Measurements from ENCODE around the gene STOML1. TPM values are rescaled to one million over a fixed set of nuclear protein-coding genes. Genes with fewer than 3 reads are reported as not detected.
A peak's percentile ranks its signal among the peaks of the same experiment; 100 is the strongest.

STOML1 gene
- total RNA-seq, 1 donor from 2014 or later = 13.1 TPM

DNA sequence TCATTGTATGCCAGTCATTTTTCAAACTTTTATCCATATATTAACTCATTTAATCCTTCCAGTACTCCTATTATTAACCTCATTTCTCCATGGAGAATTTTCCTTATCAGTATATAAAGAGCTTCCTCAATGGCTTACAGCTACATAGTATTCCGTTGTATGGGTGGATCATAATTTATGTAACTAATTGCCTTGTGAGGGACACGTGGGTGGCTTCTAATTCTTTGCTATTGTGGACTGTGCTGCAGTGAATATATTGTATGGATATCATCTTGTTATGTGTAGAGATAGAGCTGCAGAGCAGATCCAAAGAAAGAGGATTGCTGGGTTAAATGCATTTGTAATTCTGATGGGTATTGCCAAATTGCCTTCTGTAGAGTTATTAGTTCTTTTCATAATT, 27.6 kb upstream of the STOML1 start:
- no peak for DNase-seq (ENCODE audit: low read depth in 2 of 2)

DNA sequence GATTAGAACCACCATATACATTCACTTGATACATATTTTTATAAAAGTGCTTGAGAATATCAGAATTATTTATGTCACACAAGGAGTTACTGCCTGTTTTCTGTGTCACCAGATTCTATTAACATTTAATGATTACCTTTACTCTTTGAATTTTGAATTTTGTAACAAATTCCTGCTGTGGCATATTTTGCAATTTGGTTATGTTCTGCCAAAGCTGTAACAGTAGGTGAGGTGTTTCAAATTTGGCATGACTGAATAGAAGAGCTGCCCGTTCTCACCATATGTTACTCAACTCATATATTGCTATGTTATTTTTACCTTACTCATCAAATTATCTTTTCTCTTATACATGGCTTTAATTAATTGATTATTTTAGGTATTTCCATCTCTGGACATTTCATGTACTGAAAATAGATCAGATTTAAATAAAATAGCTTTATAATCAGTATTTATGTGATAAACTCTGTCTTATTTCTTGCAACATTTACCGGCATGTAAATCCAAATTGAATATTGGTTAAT, 21.3 kb upstream of the STOML1 start:
- no peak for DNase-seq (ENCODE audit: low read depth in 2 of 2)

DNA sequence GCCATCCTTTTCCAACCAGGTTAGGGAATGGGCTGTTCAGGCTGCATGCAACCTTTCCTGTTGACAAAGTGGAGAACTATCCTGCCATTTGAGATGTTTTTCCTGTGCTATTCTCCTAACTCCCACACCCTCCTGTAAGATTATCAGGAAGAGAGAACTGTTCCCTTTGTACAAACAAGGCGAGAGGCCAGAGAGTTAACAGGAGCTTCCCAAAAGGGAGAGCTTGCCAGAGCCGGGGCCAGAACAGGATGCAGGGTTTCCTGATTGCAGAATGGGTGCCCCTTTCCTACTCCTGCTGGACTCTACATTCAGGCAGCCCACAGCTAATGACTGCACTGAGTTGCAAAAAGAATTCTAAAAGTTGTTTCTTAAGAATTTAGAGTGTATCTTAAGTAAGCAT, 19.5 kb upstream of the STOML1 start:
- DNase-seq (ENCODE audit: low read depth in 2 of 2) = peak; percentile 86 to 93

DNA sequence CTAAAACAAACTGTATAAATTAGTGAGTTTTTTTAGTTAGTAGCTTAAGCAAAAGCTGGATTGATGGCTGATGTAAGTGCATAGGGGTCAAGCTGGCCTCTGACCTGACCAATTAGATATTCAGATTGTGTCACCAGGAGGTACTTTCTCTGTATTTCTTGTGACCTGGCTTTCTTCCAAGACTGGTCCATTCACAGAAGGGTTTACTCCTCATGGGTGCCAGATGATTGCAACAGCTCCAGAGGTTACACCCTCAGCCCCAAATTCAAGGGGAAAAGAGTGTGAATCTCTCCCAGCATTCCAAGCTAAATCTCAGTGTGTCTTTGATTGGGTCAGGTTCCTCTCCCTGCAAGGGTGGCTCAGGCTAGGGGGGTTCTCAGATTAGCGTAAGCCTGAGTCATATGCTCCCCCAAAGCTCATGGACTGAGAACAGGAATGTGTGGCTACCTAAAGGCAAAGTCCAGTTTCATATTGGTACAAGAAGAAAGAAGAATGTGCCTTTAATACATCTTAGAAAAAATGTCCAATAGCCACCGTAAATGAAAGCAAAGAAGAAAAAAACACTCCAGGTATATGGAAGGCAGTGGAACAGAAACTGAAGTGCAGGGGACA, 18.9 kb upstream of the STOML1 start:
- peak in 1 of 2 donors; percentile 52 for DNase-seq (ENCODE audit: low read depth in 2 of 2)

DNA sequence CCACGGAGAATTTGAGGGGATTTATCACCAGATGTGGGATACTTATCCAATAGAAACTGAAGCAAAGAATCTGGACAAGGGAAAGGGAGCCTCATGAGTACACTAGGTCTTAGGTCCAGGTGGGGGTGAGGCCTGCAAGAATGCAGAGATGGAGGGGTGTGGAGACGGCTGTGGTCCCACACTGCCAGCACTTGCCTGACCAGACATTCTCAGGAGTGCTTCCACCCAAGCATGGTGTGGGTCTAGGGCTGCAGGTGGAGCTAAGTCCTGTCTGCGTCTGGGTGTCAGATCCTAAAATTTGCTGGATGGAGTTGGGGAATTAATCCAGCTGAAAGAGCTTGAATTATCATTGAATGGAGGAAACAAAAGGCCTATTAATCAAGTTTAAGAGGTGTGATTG, 16.8 kb upstream of the STOML1 start:
- no peak for DNase-seq (ENCODE audit: low read depth in 2 of 2)

DNA sequence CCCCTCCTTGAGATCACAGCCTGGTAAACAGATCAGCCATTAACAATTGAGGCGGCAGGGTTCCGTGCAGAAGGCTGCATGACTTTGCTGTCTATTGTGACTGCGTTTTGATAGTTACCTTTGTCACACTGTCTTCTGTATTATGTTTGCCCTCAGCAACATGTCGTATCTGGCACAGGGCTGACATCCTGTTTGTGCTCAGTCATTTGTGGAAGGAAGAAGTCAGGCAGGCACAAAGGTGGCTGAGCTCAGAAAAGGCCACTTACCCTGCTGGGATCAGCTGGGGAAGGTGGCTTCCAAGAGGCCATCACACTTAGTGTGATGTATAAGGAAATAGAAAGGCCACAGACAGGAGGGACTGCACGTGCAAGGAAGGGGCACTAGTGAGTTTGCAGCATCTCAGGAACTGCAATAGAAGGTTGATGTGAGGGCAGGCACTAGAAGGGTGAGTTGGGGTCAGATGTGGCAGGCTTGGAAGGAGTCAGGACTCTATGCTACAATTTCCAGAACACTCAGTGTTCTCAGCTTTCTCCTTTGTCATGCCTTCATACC, 15.8 kb upstream of the STOML1 start:
- DNase-seq (ENCODE audit: low read depth in 2 of 2) = peak in 1 of 2 donors; percentile 80

DNA sequence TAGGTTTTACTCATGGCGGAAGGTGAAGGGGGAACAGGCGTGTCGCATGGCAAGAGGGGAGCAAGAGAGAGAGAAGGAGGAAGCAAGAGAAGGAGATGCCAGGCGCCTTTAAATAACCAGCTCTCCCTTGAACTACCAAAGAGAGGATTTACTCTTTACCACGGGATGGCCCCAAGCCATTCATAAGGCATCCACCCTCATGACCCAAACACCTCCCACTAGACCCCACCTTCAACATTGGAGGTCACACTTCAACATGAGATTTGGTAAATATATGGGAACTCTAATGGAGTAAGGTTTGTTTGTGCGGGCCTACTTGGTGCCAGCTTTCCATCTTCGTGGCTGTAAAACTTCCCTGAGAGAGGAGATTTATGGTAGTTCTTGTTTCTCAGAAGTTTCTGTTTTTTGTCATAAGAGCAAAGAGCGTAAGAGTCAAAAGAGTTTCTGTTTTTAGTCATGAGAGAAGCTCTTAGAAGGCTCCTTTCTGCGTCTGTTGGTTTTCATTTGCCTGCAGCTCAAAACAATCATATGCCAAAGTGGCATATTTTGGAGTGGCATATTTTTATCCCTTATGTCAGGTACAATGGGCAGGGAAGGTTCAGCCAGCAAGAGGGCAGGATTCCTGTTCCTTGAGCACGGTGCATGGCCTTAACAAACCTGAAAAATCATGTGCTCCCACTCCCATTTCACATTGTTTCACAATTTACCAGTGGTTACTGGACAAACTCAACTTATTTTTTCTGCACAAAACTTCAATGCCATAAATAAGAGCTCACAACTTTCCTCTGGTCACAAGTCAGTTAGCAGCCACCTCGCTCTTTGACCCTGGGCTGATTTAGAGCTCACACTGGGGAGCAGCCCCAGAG, 14.9 kb upstream of the STOML1 start:
- no peak for DNase-seq (ENCODE audit: low read depth in 2 of 2)

DNA sequence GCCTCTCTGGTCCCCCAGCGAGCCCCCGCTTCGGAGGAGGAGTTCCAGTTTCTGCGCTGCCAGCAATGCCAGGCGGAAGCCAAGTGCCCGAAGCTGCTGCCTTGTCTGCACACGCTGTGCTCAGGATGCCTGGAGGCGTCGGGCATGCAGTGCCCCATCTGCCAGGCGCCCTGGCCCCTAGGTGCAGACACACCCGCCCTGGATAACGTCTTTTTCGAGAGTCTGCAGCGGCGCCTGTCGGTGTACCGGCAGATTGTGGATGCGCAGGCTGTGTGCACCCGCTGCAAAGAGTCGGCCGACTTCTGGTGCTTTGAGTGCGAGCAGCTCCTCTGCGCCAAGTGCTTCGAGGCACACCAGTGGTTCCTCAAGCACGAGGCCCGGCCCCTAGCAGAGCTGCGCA, 5.9 kb upstream of the STOML1 start:
- DNase-seq (ENCODE audit: low read depth in 2 of 2) = no peak

DNA sequence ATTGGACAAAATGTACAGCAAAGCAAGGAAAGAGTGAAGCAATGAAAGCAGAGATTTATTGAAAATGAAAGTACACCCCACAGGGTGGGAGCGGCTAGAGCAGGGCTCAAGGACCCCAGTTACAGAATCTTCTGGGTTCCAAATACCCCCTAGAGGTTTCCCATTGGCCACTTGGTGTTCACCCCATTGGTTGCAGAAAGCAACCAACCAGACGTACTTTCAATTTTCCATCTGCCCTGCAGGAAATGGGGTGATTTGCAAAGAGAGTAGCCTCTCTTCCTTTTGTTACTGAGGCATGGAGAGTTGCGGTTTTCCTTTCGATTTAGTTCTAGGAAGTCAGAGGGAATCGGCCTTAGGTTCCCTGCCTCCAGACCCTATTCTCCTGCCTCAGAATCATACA, 4.8 kb upstream of the STOML1 start:
- peak; percentile 91 for DNase-seq (ENCODE audit: low read depth in 2 of 2)

DNA sequence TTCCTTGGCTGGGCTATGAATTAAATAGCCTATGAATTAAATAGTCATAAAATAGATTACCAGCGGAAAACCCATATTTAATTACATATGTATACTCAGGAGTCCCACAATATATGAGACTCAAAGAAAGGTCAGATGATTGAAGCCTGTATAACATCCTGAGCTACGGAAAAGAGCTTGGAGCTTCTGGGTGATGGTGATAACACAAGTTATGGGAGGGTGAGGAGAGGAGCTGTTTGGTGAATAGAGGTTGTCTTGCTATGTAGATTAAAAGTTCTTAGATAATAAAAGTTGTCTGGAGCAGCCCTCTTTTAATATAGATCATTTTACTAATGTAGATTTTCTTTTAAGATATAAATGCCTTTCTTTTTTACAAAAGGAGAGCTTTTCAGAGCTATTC, 4.2 kb upstream of the STOML1 start:
- DNase-seq (ENCODE audit: low read depth in 2 of 2) = no peak

DNA sequence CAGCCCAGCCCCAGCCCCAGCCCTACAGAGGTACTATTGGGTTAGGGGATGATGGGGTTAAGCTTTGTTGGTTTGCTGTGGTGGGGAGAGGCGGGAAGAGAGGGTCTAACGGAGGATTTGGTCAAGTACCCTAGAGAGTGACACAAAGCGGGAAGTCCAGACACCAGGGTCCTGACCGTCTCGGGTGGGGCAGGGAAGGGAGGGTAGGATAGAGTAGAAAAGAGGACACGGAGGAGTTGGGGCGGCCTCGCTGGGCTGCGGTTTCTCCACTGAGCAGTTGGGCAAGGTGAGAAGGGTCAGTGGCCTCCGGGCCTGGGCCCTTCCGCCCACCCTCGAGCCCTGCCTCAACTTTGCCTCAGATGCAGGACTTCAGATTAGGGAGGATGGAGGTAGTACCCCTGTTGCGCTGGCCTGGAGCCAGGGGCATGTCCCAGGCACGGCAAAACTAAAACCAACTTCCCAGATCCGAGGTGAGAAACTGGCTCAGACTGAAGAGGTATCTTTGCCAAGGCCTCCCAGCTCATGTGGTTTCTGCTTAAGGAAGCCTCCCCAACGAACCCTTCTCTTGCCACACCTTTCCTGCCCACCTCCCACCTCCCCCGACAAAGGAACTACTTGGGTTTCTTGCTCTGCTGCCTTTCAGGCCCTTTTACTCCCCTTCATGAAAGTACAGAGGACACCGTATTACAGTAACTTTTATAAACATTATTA, 3.0 kb upstream of the STOML1 start:
- peak in 1 of 2 donors; percentile 28 for DNase-seq (ENCODE audit: low read depth in 2 of 2)

DNA sequence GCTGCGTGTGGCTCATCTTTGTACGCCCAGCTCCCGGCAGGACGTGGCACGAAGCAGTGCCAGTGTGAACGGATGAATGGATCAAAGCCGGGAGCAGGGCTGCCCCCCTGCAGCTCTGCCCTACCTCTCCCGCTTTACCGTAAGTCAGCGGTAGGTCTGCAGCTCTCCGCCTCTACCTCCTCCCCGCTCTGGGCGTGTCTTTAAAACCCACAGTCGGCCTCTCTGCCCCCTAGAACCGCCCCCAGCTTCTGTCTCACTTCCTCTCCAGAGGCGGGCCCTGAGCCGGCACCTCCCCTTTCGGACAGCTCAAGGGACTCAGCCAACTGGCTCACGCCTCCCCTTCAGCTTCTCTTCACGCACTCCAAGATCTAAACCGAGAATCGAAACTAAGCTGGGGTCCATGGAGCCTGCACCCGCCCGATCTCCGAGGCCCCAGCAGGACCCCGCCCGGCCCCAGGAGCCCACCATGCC, 2.4 kb upstream of the STOML1 start, which contains the start of gene PML:
TSS of gene PML (plus strand) at position 304 of the 471 bp plus-strand sequence. CDS start at position 401, 97 bp downstream.
- peak; percentile 90 to 97 for DNase-seq (ENCODE audit: low read depth in 2 of 2)

DNA sequence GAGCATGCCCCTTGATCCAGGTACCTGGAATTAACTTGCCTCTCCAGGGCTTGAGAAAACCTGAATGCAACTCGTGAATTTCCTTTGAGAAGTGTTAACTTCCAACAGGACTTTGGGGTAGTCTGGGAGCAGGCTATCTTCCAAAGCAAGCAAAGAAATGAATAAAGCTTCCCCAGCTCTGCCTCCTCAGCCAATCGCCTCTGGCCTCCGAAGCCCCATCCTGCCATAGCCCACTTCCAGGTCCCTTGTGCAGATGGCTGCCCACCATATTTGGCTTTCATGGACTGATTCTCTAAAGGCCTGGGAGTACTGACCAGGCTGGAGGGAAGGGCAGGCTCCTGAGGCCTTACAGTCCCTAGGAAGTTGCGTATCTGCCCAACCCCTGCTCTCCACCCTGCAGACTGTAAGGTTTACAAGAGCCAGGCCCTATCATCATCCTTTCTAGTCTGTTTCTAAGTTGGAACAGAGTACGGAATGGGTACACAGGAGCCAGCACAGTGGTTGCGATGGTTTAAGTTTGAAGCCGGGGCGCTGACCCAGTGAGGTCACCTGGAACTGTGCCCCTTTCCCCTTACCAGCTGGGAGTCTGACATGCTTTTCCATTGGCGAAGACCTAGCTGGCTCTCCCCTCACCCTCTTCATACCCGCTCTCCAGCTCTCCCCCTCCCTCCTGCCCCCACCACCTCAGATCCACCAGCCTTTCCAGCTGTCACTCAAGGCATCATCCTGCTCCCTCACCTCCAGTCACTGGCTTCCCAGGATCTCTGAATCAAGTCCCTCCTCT, 1.3 kb upstream of the STOML1 start:
- no peak for DNase-seq (ENCODE audit: low read depth in 2 of 2)

DNA sequence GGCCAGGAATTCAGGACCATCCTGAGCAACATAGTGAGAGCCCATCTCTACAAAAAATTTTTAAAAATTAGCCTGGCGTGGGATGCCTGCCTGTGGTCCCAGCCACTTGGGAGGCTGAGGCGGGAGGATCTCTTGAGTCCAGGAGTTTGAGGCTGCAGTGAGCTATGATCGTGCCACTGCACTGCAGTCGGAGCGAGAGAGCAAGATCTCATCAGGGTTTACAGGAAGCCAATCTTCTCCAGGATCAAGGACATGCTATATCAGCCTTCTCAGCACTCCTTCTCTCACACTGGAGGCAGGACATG, 451 bp upstream of the STOML1 start:
- no peak for DNase-seq (ENCODE audit: low read depth in 2 of 2)

DNA sequence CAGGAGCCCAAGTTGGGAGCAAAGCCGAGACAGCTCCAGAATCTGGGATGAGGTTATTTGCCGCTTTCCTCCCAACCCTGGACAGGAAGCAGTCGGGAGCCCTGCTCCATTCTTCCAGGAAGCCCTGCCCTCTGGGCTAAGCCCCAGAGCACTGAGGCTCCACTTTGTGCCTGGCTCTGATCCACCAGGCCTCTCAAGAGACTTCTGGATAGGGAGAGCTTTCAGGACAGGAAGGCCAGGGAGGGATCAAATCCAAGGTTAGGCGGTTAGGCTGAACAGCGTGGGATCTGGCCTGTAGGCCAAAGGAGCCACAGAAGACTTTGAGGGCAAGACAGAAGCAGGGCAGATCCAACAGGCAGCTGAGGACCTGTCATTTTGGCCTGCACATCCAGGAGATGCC, 835 bp downstream of the STOML1 start:
- peak in 1 of 2 donors; percentile 57 for DNase-seq (ENCODE audit: low read depth in 2 of 2)

DNA sequence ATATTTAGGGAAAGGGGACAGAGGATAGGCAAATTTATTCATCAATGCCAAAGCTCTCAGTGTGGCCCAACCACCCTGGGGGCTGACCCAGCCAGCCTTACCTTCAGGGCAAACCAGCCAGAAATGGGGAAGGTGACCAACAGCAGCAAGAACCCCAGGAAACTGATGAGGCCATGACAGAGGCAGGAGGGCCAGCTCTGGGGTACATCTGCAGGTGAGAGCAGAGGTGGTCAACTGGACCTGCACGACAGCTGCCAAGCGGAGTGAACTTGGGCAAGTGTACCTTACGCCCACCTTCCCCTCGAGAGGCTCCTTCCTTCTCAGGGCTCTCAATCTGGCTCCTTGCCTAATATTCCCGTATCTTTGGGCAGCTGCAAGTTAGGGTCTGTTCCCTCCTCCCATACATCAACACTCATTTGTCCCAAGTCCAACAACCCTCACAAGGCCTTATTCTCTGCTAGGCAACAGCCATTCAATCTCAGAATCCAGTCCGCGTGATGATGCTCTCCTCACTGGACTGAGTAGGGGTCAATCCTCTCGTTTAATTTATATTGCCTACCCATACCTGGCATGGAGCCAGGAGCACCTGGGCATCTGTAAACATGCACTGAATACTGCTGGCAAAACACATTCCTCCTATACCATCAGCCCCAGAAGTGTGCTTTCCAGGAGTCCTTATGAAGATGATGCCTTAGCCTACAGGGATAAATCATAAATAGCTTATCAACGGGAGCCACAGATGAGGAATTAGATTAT, 1.7 kb downstream of the STOML1 start:
- DNase-seq (ENCODE audit: low read depth in 2 of 2) = no peak

DNA sequence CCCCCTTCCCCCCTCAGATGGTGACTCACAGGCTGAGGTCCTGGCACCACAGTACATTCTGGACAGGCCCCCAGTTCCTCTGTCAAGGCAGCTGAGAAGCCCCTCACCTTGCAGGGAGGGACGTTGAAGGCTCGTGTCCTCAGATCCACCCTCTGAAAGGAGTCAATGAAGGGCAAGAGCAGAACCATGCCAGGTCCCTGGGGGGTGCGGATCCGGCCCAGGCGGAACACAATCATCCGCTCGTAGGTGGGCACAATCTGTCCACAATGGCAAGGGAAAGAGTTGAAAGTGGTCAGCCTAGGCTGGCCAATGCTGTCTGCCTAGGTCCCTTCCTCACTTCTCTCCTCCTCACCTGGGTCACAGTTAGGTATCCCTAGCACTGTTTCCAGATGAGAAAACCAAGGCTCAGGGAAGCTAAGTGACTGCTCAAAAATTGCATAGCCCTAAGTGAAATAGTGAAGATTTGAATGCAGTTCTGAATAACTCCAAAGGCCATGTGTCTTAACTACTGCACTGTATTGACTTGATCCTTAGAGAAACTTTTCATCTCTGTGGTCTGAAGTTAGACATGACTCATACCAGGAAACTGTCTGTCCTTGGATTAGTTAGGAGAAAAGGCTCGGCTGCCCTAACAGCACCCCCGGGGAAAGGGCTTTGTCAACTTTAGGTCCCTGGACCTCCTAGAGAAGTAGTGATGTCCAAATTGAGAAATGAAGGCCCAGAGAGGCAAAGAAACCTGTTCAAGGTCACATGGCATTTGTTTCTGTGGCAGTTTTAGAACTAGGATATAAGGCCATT, 2.9 kb downstream of the STOML1 start:
- peak in 1 of 2 donors; percentile 85 for DNase-seq (ENCODE audit: low read depth in 2 of 2)

DNA sequence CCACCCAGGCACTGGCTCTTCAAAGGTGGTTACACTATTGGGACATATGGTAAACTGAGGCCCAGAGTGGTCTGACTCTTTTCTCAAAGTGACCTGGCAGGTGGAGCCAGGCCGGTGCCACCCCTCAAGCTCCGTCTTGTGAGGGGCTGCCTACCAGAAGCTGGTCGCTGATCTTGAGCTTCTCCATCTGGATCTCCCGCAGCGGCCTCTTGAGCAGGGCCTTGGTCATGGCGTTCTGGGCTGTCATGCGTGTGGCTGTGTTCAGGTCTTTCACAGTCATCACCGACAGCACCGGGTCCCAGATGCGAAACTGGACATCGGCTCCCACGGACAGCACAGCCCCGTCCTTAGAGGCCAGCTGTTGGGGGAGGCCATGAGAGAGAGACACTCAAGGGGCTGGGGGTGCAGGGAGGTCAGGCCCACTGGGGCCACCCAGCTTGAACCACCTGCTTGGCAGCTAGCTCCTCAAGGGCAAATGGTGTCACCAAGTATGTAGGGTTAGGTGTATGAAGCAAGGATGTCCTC, 3.6 kb downstream of the STOML1 start:
- no peak for DNase-seq (ENCODE audit: low read depth in 2 of 2)
